Calu3 (cell line): ENCODE measurements around the gene AHSP. TPM values are rescaled to one million over a fixed set of nuclear protein-coding genes. Genes with fewer than 3 reads are reported as not detected.
"Not testable (repeated sequence)": the region's sequence is repeated elsewhere in the genome, so short reads cannot be mapped to it uniquely, and the experiment has no call there.

ENCODE experiments used
- BruUV-seq: library from RNA; stranded (reverse); fragments of 400-500 nt; replicated peaks from 2 replicates; lab custom pipeline; 2021; lab: Mats Ljungman, UMichigan
- CTCF ChIA-PET: fragments of 300-600 bp; sonication (Branson Sonifier 250); formaldehyde crosslinking; loops from one replicate; lab custom pipeline; 2022; ENCODE audit warnings: antibody characterized with exemption; lab: Charles Lee
- DNase-seq: peaks from one replicate; pipeline ENCODE4 v3.0.0; 2022
- H3K27ac Mint-ChIP-seq: one replicate; pipeline ENCODE4 v1.8.0; 2022; ENCODE audit warnings: mixed read lengths; ENCODE audit not compliant: unreplicated experiment
- H3K27me3 Mint-ChIP-seq: one replicate; pipeline ENCODE4 v1.8.0; 2022; ENCODE audit warnings: mixed read lengths; ENCODE audit not compliant: unreplicated experiment
- H3K36me3 Mint-ChIP-seq: one replicate; pipeline ENCODE4 v1.8.0; 2022; ENCODE audit warnings: mild to moderate bottlenecking, moderate library complexity, mixed read lengths; ENCODE audit not compliant: insufficient read depth, unreplicated experiment
- H3K4me1 Mint-ChIP-seq: one replicate; pipeline ENCODE4 v1.8.0; 2022; ENCODE audit warnings: mild to moderate bottlenecking, low read depth, mixed read lengths; ENCODE audit not compliant: unreplicated experiment
- H3K4me3 Mint-ChIP-seq: one replicate; pipeline ENCODE4 v1.8.0; 2022; ENCODE audit warnings: mild to moderate bottlenecking, low read depth, moderate library complexity, mixed read lengths; ENCODE audit not compliant: unreplicated experiment
- H3K9me3 Mint-ChIP-seq: one replicate; pipeline ENCODE4 v1.8.0; 2022; ENCODE audit warnings: low read depth, mixed read lengths; ENCODE audit not compliant: unreplicated experiment
- intact Hi-C: fragments of 100-400 bp; cut with micrococcal nuclease; formaldehyde crosslinking; loops from one replicate; pipeline ENCODE4 v1.10.0; 2022; ENCODE audit not compliant: unreplicated experiment
- total RNA-seq: library from RNA; stranded (reverse); gene quantifications from 2 replicates; pipeline ENCODE4 v1.2.3, GENCODE V29; 2022
- TF ChIP-seq, protein P1 (sequence below): fragments of 200-600 bp; IDR thresholded peaks from one replicate; pipeline ENCODE4 v1.8.0; 2022; ENCODE audit warnings: antibody characterized with exemption; ENCODE audit not compliant: unreplicated experiment

Gene AHSP
- total RNA-seq, 1 experiment from 2014 or later = not detected

DNA sequence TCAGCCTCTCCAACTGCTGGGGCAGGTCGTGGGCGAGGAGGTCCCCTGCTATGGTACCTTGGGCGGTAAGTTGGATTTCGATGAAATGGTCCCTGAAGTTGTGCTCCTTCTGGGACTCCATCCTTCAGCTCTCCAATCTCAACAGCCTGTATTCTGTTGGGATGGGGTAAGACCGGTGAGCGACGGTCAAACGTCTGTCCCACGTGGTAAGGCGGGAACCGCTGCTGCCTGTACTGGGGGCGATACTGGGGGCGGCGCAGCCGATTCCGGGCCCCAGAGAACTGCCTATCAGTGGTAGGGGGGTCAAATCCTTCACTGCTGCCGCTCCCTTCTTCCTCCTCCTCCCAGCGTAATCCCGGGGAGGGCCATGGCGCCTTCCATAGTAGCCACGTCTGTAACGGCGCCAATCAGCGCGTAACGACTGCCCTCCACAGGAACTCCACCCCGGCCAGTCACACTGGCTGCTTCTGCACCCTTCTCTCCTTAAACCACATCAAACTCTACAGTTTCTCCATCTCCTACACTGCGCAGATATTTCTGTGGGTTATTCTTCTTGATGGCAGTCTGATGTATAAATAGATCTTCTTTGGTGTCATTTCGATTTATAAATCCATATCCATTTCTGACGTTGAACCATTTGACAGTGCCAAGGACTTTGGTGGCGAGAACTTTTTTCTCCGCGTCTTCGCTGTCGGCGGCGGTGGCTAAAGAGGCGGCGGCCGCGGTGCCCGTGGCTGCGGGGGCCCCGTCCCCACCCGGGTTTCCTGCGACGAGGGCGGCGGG lies 41.1 kb downstream of the AHSP start:
- Mint-ChIP-seq H3K27me3 (peaks cover 7% of the 10 kb centered on the region), H3K9me3 (peaks cover 10% of the 10 kb centered on the region), H3K4me1 (no peaks in the 10 kb centered on the region), H3K27ac (no peak overlapping the region), H3K4me3 (no peak overlapping the region), H3K36me3 (no peaks in the 10 kb centered on the region)
- intact Hi-C loops = no loop called here
- BruUV-seq = no TSS peak
- CTCF ChIA-PET = no interaction called here
- TF ChIP-seq, protein P1, sequence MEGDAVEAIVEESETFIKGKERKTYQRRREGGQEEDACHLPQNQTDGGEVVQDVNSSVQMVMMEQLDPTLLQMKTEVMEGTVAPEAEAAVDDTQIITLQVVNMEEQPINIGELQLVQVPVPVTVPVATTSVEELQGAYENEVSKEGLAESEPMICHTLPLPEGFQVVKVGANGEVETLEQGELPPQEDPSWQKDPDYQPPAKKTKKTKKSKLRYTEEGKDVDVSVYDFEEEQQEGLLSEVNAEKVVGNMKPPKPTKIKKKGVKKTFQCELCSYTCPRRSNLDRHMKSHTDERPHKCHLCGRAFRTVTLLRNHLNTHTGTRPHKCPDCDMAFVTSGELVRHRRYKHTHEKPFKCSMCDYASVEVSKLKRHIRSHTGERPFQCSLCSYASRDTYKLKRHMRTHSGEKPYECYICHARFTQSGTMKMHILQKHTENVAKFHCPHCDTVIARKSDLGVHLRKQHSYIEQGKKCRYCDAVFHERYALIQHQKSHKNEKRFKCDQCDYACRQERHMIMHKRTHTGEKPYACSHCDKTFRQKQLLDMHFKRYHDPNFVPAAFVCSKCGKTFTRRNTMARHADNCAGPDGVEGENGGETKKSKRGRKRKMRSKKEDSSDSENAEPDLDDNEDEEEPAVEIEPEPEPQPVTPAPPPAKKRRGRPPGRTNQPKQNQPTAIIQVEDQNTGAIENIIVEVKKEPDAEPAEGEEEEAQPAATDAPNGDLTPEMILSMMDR = no peak
- no peak for DNase-seq

DNA sequence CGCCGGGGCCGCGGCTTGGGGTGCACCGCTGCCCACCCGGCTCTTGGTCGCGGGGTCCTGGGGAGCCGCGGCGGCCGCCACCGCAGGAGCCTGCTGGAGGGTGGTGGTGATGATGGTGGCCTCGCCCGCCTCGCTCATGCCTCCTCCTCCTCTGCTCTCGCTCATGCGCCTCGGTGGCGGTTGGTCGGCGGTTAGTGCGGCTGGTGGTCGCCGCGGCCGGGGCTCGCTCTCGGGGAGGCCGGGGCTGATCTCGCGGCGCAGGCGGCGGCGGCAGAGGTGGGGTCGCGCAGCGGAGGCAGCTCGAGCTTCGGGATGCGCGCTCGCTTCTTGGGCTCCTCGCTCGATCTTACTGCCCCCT lies 41.6 kb downstream of the AHSP start:
- Mint-ChIP-seq H3K36me3 (no peaks in the 10 kb centered on the region), H3K27me3 (peaks cover 2% of the 10 kb centered on the region), H3K4me3 (no peak overlapping the region), H3K27ac (no peak overlapping the region), H3K4me1 (no peaks in the 10 kb centered on the region), H3K9me3 (peaks cover 14% of the 10 kb centered on the region)
- DNase-seq = no peak
- intact Hi-C loops = no loop called here
- BruUV-seq = no TSS peak
- CTCF ChIA-PET = no interaction called here
- TF ChIP-seq, protein P1 = no peak

DNA sequence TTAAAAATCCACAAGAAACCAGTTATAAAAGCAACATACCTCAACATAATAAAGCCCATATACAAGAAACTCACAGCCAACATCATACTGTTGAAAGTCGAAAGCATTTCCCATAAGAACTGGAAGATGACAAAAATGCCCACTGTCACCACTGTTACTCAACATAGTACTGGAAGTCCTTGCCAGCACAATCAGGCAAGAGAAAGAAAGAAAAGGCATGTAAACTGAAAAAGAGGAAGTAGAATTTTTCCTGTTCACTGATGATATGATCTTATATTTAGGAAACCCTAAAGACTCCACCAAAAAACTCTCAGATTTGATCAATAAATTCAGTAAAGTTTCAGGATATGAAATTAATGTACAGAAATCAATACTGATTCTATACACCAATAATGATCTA lies 45.1 kb downstream of the AHSP start:
- no peak overlapping the region for H3K27ac Mint-ChIP-seq
- H3K4me3 Mint-ChIP-seq = no peak overlapping the region
- BruUV-seq = no TSS peak
- H3K9me3 Mint-ChIP-seq = peaks cover 22% of the 10 kb centered on the region
- TF ChIP-seq, protein P1 = no peak
- no peaks in the 10 kb centered on the region for H3K27me3 Mint-ChIP-seq
- no peaks in the 10 kb centered on the region for H3K4me1 Mint-ChIP-seq
- CTCF ChIA-PET = no interaction called here
- no peaks in the 10 kb centered on the region for H3K36me3 Mint-ChIP-seq
- no peak for DNase-seq
- intact Hi-C loops = no loop called here

DNA sequence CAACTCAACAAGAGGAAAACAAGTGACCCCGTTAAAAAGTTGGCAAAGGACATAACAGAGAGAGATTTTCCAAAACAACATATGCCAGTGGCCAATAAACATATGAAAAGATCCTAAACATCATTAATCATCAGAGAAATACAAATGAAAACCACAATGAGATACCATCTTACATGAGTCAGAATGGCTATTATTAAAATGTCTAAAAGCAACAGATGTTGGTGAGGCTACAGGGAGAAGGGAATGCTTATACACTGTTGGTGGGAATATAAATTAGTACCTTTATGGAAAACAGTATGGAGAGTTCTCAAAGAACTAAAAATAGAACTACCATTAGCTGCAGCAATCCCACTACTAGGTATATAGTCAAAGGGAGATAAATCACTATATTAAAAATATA lies 46.5 kb downstream of the AHSP start:
- intact Hi-C loops, H3K27me3 Mint-ChIP-seq, H3K36me3 Mint-ChIP-seq, CTCF ChIA-PET, DNase-seq, H3K27ac Mint-ChIP-seq, H3K4me3 Mint-ChIP-seq, H3K4me1 Mint-ChIP-seq, BruUV-seq: not testable (repeated sequence)
- peaks cover 24% of the 10 kb centered on the region for H3K9me3 Mint-ChIP-seq

DNA sequence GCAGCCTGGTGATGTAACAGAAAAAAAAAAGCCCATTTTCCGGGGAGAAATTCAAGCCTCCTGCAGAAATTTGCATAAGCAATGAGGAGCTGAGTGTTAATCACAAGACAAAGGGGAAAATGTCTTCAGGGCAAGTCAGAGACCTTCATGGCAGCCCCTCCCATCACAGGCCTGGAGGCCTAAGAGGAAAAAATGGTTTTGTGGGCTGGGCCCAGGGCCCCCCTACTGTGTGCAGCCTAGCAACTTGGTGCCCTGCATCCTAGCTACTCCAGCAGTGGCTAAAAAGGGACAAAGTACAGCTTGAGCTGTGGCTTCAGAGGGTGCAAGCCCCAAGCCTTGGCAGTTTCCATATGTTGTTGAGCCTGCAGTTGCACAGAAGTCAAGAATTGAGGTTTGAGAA lies 49.7 kb downstream of the AHSP start:
- no peak overlapping the region for H3K27ac Mint-ChIP-seq
- no TSS peak for BruUV-seq
- H3K9me3 Mint-ChIP-seq = peaks cover 23% of the 10 kb centered on the region
- H3K4me1 Mint-ChIP-seq = no peaks in the 10 kb centered on the region
- no peak for DNase-seq
- CTCF ChIA-PET = no interaction called here
- no peaks in the 10 kb centered on the region for H3K36me3 Mint-ChIP-seq
- no peaks in the 10 kb centered on the region for H3K27me3 Mint-ChIP-seq
- TF ChIP-seq, protein P1 = no peak
- intact Hi-C loops = no loop called here
- H3K4me3 Mint-ChIP-seq = no peak overlapping the region
